OCI-LY3 (cell line): ENCODE results near the gene CEP112.

Source experiments
- H2AFZ ChIP-seq: fragments of 200-600, 300-600 bp; shearing (Covaris generic); 2 replicates; pipeline ENCODE4 v1.6.0; 2014; ENCODE audit warnings: antibody characterized with exemption, low read depth, low read length
- H3K27ac ChIP-seq: fragments of 200-600, 300-600 bp; sonication (generic); 2 replicates; pipeline ENCODE4 v1.5.1; 2014; ENCODE audit warnings: mild to moderate bottlenecking, low read length, moderate library complexity, mixed read lengths
- H3K27me3 ChIP-seq: fragments of 200-600, 300-600 bp; sonication (generic); 2 replicates; pipeline ENCODE4 v1.6.1; 2014; ENCODE audit warnings: low read depth, low read length, mixed read lengths
- H3K36me3 ChIP-seq: fragments of 200-600, 300-600 bp; sonication (generic); replicated peaks from 2 replicates; pipeline ENCODE3; 2014; ENCODE audit warnings: low read depth, low read length, mixed read lengths
- H3K4me1 ChIP-seq: fragments of 300-600, 200-600 bp; sonication (generic); 2 replicates; pipeline ENCODE4 v1.6.1; 2014; ENCODE audit warnings: low read length, mixed read lengths
- H3K4me2 ChIP-seq: fragments of 200-600, 300-600 bp; sonication (generic); 2 replicates; pipeline ENCODE4 v1.6.1; 2014; ENCODE audit warnings: low read length, mixed read lengths
- H3K4me3 ChIP-seq: fragments of 300-600, 200-600 bp; sonication (generic); 2 replicates; pipeline ENCODE4 v1.5.1; 2014; ENCODE audit warnings: antibody characterized with exemption, mild to moderate bottlenecking, low read length, moderate library complexity
- H3K79me2 ChIP-seq: fragments of 300-600, 200-600 bp; shearing (Covaris generic); 2 replicates; pipeline ENCODE4 v1.6.1; 2014; ENCODE audit warnings: mild to moderate bottlenecking, low read length, mixed read lengths
- H3K9ac ChIP-seq: fragments of 300-600, 200-600 bp; shearing (Covaris generic); 2 replicates; pipeline ENCODE4 v1.6.0; 2014; ENCODE audit warnings: mild to moderate bottlenecking, low read length, moderate library complexity
- H3K9me3 ChIP-seq: fragments of 200-600, 300-600 bp; shearing (Covaris generic); 2 replicates; pipeline ENCODE4 v1.6.1; 2014; ENCODE audit warnings: low read length, mixed read lengths; ENCODE audit not compliant: insufficient read depth
- H4K20me1 ChIP-seq: fragments of 200-600, 300-600 bp; sonication (generic); 2 replicates; pipeline ENCODE4 v1.6.1; 2016; ENCODE audit warnings: low read length, mixed read lengths; ENCODE audit not compliant: insufficient read depth
- EZH2phosphoT487 ChIP-seq: fragments of 200-600 bp; shearing (Covaris generic); IDR thresholded peaks from 2 replicates; pipeline ENCODE4 v1.6.1; 2018; ENCODE audit warnings: antibody characterized with exemption, mixed run types, low read depth
- TF ChIP-seq, protein P1 (sequence below): fragments of 200-600, 300-600 bp; sonication (generic); IDR thresholded peaks from 2 replicates; pipeline ENCODE4 v1.5.1; 2014; ENCODE audit warnings: antibody characterized with exemption, low read length, low read depth

CEP112 gene

DNA sequence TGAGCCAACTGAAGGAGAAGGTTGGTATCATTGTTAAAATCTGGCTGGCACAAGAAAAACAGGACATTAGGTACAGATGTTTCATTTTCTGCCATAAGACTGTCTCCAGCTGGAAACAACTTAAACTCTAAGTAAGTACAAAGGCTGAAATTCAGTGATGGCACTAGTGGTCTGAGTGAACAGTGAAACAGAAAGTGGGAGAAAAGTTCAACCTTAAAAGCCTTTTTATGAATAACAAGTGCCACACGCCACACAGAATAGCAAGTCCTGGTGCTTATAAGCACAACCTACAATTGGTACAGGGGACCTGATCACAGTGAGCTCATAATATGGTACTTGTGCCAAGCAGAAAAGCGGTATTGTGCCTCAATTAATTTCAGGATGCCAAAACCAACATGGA lies 56.7 kb downstream of the CEP112 start:
- no peaks in the 10 kb centered on the region for H3K79me2 ChIP-seq
- 0 out of 2 replicates have a peak, but pooled peaks cover 6% of the 10 kb centered on the region for H3K9me3 ChIP-seq
- no peak overlapping the region for H2AFZ ChIP-seq
- peaks cover 3% of the 10 kb centered on the region for H3K36me3 ChIP-seq
- no peak overlapping the region for H3K27ac ChIP-seq
- TF ChIP-seq EZH2phosphoT487: no peak
- TF ChIP-seq, protein P1, sequence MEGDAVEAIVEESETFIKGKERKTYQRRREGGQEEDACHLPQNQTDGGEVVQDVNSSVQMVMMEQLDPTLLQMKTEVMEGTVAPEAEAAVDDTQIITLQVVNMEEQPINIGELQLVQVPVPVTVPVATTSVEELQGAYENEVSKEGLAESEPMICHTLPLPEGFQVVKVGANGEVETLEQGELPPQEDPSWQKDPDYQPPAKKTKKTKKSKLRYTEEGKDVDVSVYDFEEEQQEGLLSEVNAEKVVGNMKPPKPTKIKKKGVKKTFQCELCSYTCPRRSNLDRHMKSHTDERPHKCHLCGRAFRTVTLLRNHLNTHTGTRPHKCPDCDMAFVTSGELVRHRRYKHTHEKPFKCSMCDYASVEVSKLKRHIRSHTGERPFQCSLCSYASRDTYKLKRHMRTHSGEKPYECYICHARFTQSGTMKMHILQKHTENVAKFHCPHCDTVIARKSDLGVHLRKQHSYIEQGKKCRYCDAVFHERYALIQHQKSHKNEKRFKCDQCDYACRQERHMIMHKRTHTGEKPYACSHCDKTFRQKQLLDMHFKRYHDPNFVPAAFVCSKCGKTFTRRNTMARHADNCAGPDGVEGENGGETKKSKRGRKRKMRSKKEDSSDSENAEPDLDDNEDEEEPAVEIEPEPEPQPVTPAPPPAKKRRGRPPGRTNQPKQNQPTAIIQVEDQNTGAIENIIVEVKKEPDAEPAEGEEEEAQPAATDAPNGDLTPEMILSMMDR: no peak
- no peak overlapping the region for H3K4me2 ChIP-seq
- H3K27me3 ChIP-seq: no peaks in the 10 kb centered on the region
- H4K20me1 ChIP-seq: no peaks in the 10 kb centered on the region
- no peak overlapping the region for H3K9ac ChIP-seq
- H3K4me3 ChIP-seq: no peak overlapping the region
- no peaks in the 10 kb centered on the region for H3K4me1 ChIP-seq

DNA sequence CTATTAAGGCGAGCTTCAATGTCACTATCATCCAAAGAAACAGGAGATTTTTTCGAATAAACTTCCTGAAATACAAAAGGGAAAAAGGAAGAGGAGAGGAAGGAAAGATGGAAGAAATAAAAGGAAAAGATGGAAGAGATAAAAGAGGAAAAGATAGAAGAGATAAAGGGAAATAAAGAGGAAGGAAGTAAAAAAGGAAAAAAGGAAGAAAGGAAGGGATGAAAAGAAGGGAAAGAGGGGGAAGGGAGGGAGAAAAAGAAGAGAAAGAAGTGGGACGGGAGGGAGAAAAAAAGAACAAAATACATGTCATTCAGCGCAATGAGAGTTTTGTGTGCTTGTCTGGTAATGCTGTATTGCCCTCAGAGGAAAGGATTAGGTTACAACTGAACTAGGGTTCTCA lies 62.2 kb downstream of the CEP112 start:
- no peaks in the 10 kb centered on the region for H3K9me3 ChIP-seq
- H3K36me3 ChIP-seq: no peaks in the 10 kb centered on the region
- H3K4me1 ChIP-seq: no peaks in the 10 kb centered on the region
- no peak overlapping the region for H3K27ac ChIP-seq
- no peak overlapping the region for H3K4me2 ChIP-seq
- no peaks in the 10 kb centered on the region for H3K27me3 ChIP-seq
- TF ChIP-seq, protein P1: no peak
- no peak for TF ChIP-seq EZH2phosphoT487
- no peaks in the 10 kb centered on the region for H4K20me1 ChIP-seq
- no peak overlapping the region for H3K4me3 ChIP-seq
- H2AFZ ChIP-seq: no peak overlapping the region
- H3K9ac ChIP-seq: no peak overlapping the region
- no peaks in the 10 kb centered on the region for H3K79me2 ChIP-seq

DNA sequence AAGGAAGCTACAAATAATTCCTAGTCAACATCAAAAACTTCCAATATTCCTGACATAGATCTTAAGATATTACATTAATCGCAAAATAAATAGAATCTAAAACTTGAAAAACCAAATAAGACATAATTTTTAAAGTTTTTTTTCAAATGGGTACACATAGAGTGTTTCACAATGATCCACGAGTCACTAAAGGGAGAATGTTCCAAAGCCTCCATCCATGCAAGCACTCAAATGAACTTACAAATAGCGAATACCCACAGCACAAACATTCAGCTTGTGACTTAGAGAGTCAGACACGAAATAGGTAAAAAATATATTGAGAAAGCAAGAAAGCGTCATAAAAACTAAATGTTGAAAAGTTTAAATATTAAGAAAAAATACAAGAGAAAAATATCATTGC lies 65.7 kb downstream of the CEP112 start:
- no peaks in the 10 kb centered on the region for H4K20me1 ChIP-seq
- TF ChIP-seq, protein P1: no peak
- no peak for TF ChIP-seq EZH2phosphoT487
- H3K9me3 ChIP-seq: no peaks in the 10 kb centered on the region
- H3K4me1 ChIP-seq: no peaks in the 10 kb centered on the region
- no peaks in the 10 kb centered on the region for H3K36me3 ChIP-seq
- no peak overlapping the region for H3K9ac ChIP-seq
- H3K27me3 ChIP-seq: no peaks in the 10 kb centered on the region
- H3K4me2 ChIP-seq: no peak overlapping the region
- H2AFZ ChIP-seq: no peak overlapping the region
- H3K4me3 ChIP-seq: no peak overlapping the region
- H3K27ac ChIP-seq: no peak overlapping the region
- no peaks in the 10 kb centered on the region for H3K79me2 ChIP-seq

DNA sequence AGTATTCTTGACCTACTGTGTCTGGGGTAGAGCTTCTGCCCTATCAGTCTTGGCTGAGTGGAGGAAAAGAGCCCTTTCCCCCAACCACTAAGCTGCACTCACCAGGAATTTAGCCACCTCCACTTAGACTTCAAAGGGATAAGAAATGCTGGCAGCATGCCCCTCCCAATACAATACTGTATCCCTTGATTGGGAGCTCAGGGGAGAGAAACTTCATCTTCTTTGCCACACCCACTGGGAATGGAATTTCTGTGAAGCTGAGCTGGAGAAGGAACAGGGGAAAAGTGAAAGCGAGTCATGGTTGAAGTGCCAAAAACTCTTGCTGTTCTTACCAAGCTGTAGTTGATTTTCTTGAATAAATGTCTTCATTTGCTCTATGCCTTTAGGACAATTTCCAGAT lies 68.8 kb downstream of the CEP112 start:
- Histone ChIP-seq H3K79me2 (no peaks in the 10 kb centered on the region), H3K4me1 (no peaks in the 10 kb centered on the region), H3K36me3 (no peaks in the 10 kb centered on the region), H3K9me3 (no peaks in the 10 kb centered on the region), H3K9ac (no peak overlapping the region), H3K4me3 (no peak overlapping the region), H3K27ac (no peak overlapping the region), H3K27me3 (no peaks in the 10 kb centered on the region), H2AFZ (no peak overlapping the region), H4K20me1 (no peaks in the 10 kb centered on the region), H3K4me2 (no peak overlapping the region)
- TF ChIP-seq EZH2phosphoT487: no peak
- TF ChIP-seq, protein P1: no peak
